ENCODE measurements around the gene TRMT11.
A peak's percentile ranks its signal among the peaks of the same experiment; 100 is the strongest.

TRMT11 gene

GRCh38 chr6:126066053-126067048 lies 80.0 kb downstream of the TRMT11 start:
- intact Hi-C loops (cut with DNase I), result no loop called here
- DNase-seq, result no peak

- intact Hi-C loops (cut with DNase I), result no loop called here
- no peak for DNase-seq
Observed at GRCh38 chr6:126067073-126067472, 80.7 kb downstream of the TRMT11 start.

- intact Hi-C loops (cut with DNase I), result no loop called here
- peak in 3 of 10 donors; percentile 8 to 62 (median 12) for DNase-seq
Observed at GRCh38 chr6:126069449-126069848, 83.1 kb downstream of the TRMT11 start.

GRCh38 chr6:126071000-126071647 lies 84.8 kb downstream of the TRMT11 start:
- DNase-seq, result no peak
- intact Hi-C loops (cut with DNase I), result no loop called here

GRCh38 chr6:126072172-126072571 lies 85.8 kb downstream of the TRMT11 start:
- intact Hi-C loops (cut with DNase I), result no loop called here
- no peak for DNase-seq

GRCh38 chr6:126072834-126073233 lies 86.5 kb downstream of the TRMT11 start:
- DNase-seq, result no peak
- intact Hi-C loops (cut with DNase I), result no loop called here

GRCh38 chr6:126075335-126076071 lies 89.2 kb downstream of the TRMT11 start:
- no peak for DNase-seq
- intact Hi-C loops (cut with DNase I), result no loop called here

- no peak for DNase-seq
- intact Hi-C loops (cut with DNase I), result no loop called here
Observed at GRCh38 chr6:126076992-126077664, 90.8 kb downstream of the TRMT11 start.

GRCh38 chr6:126077810-126078776 lies 91.8 kb downstream of the TRMT11 start:
- intact Hi-C loops (cut with DNase I), result no loop called here
- DNase-seq, result peak in 1 of 10 donors; percentile 42

- DNase-seq, result no peak
- intact Hi-C loops (cut with DNase I), result no loop called here
Observed at GRCh38 chr6:126083875-126084274, 97.5 kb downstream of the TRMT11 start.

- intact Hi-C loops (cut with DNase I), result no loop called here
- DNase-seq, result no peak
Observed at GRCh38 chr6:126086560-126086959, 100.2 kb downstream of the TRMT11 start.

Measured in posterior cingulate gyrus (tissue), 11 donors.